Activated CD8-positive, alpha-beta T cell treated with anti-CD3 and anti-CD28 coated beads for 36 hours (primary cell): ENCODE measurements around the gene CD300C. TPM values are rescaled to one million over a fixed set of nuclear protein-coding genes. Genes with fewer than 3 reads are reported as not detected.

Source experiments
- ATAC-seq: fragments of 200-7000 bp; cut with Tn5 transposase; one replicate; pipeline ENCODE4 v1.10.0; 2021; ENCODE audit warnings: mild to moderate bottlenecking, moderate library complexity
- CTCF ChIA-PET: fragments of 350-600 bp; sonication (Branson Sonifier 250); formaldehyde crosslinking; loops from one replicate; lab custom pipeline; 2021; ENCODE audit warnings: antibody characterized with exemption; lab: Charles Lee
- POLR2A ChIA-PET: fragments of 350-600 bp; sonication (Branson Sonifier 250); formaldehyde crosslinking; loops from one replicate; lab custom pipeline; 2021; ENCODE audit warnings: antibody characterized with exemption; lab: Charles Lee
- DNase-seq: peaks from one replicate; pipeline ENCODE4 v3.0.0-alpha.2; 2020
- H3K27ac Mint-ChIP-seq: one replicate; pipeline ENCODE4 v1.8.0; 2021; ENCODE audit warnings: mild to moderate bottlenecking, mixed read lengths
- H3K27me3 Mint-ChIP-seq: one replicate; pipeline ENCODE4 v1.8.0; 2021; ENCODE audit warnings: mixed read lengths
- H3K36me3 Mint-ChIP-seq: one replicate; pipeline ENCODE4 v1.8.0; 2021; ENCODE audit warnings: low read depth, mixed read lengths
- H3K4me1 Mint-ChIP-seq: one replicate; pipeline ENCODE4 v1.8.0; 2021; ENCODE audit warnings: low read depth, mixed read lengths
- H3K4me3 Mint-ChIP-seq: one replicate; pipeline ENCODE4 v1.8.0; 2021; ENCODE audit warnings: mild to moderate bottlenecking, moderate library complexity, mixed read lengths
- H3K9me3 Mint-ChIP-seq: one replicate; pipeline ENCODE4 v1.8.0; 2021; ENCODE audit warnings: mixed read lengths
- CTCF ChIP-seq: fragments of 200-600 bp; IDR thresholded peaks from one replicate; pipeline ENCODE4 v1.8.0; 2022; ENCODE audit warnings: antibody characterized with exemption, mild to moderate bottlenecking
- intact Hi-C: fragments of 100-400 bp; cut with micrococcal nuclease; formaldehyde crosslinking; loops from one replicate; pipeline ENCODE4 v1.10.0; 2022
- total RNA-seq, 2 experiments: library from RNA; stranded (reverse); gene quantifications; one replicate each; pipeline ENCODE4 v1.2.3, GENCODE V29; 2021

Gene CD300C
- total RNA-seq, 2 experiments from 2014 or later = not detected

GRCh38 chr17:74497471-74497870, 48.4 kb downstream of the CD300C start:
- Mint-ChIP-seq H3K27me3 (no peaks in the 10 kb centered on the region), H3K36me3 (no peaks in the 10 kb centered on the region), H3K27ac (no peak overlapping the region), H3K4me1 (peaks cover 3% of the 10 kb centered on the region), H3K9me3 (no peaks in the 10 kb centered on the region), H3K4me3 (no peak overlapping the region)
- no peak for ATAC-seq
- CTCF ChIA-PET = interaction anchor here (1.4 to 4.3 kb wide), 4 partner anchors 40 to 130 kb away, joined by 3 to 26 read pairs (median 12); partner anchors contain the start of genes CD300LD and GPR142
- POLR2A ChIA-PET = no interaction called here
- no peak for DNase-seq
- no peak for TF ChIP-seq CTCF
- intact Hi-C loops = no loop called here

GRCh38 chr17:74493331-74493833, 52.5 kb downstream of the CD300C start:
- Mint-ChIP-seq H3K9me3 (no peaks in the 10 kb centered on the region), H3K27ac (no peak overlapping the region), H3K27me3 (no peaks in the 10 kb centered on the region), H3K36me3 (no peaks in the 10 kb centered on the region), H3K4me3 (no peak overlapping the region), H3K4me1 (peaks cover 3% of the 10 kb centered on the region)
- peak; percentile 96 for TF ChIP-seq CTCF
- ATAC-seq (peak; percentile 96), DNase-seq (peak; percentile 76)
- CTCF ChIA-PET = interaction anchor here (0.7 to 8.5 kb wide), 11 partner anchors 13 to 125 kb away, joined by 3 to 45 read pairs (median 6); partner anchors contain the start of genes CD300A and GPR142
- POLR2A ChIA-PET = no interaction called here
- intact Hi-C loops = loop anchor here (5.0 kb wide), 1 partner anchor 116 kb away; no protein-coding TSS in a partner anchor

- H3K36me3 Mint-ChIP-seq = no peaks in the 10 kb centered on the region
- H3K4me3 Mint-ChIP-seq = no peak overlapping the region
- ATAC-seq (no peak), DNase-seq (no peak)
- ChIA-PET POLR2A (interaction anchor here (1.8 kb wide), 1 partner anchor 123 kb away, joined by 4 read pairs; no protein-coding TSS in a partner anchor), CTCF (interaction anchor here (0.8 to 8.5 kb wide), 10 partner anchors 8 to 190 kb away, joined by 3 to 45 read pairs (median 6); partner anchors contain the start of gene GPR142)
- H3K9me3 Mint-ChIP-seq = no peaks in the 10 kb centered on the region
- no peaks in the 10 kb centered on the region for H3K27me3 Mint-ChIP-seq
- no peak for TF ChIP-seq CTCF
- peaks cover 3% of the 10 kb centered on the region for H3K4me1 Mint-ChIP-seq
- intact Hi-C loops = loop anchor here (5.0 kb wide), 1 partner anchor 114 kb away; no protein-coding TSS in a partner anchor
- no peak overlapping the region for H3K27ac Mint-ChIP-seq
Observed at GRCh38 chr17:74491626-74492025, 54.3 kb downstream of the CD300C start.

Other genes with a start within 250 kb of the CD300C start
- gene KIF19, start 219.9 kb downstream of the CD300C start, total RNA-seq = under 1 TPM; 0.11 to 0.18 TPM
- not detected for gene BTBD17, start 184.2 kb downstream of the CD300C start, total RNA-seq
- gene GPR142, start 178.6 kb downstream of the CD300C start, total RNA-seq = not detected
- 1 to 10 TPM; 1.2 to 2.0 TPM for gene GPRC5C, start 114.0 kb downstream of the CD300C start, total RNA-seq
- 1 to 10 TPM; 2.2 to 2.4 TPM for gene CD300A, start 79.5 kb downstream of the CD300C start, total RNA-seq
- gene CD300LB, start 14.6 kb downstream of the CD300C start, total RNA-seq = not detected
- not detected for gene CD300H, start 21.4 kb upstream of the CD300C start, total RNA-seq
- not detected for gene CD300LD, start 46.2 kb upstream of the CD300C start, total RNA-seq
- gene CD300E, start 77.6 kb upstream of the CD300C start, total RNA-seq = not detected
- gene CD300LF, start 166.8 kb upstream of the CD300C start, total RNA-seq = not detected
- 1 to 10 TPM; 6.6 to 6.7 TPM for gene RAB37, start 191.1 kb upstream of the CD300C start, total RNA-seq
- 100 to 1,000 TPM; 143 to 150 TPM for gene NHERF1, start 202.5 kb upstream of the CD300C start, total RNA-seq
- 10 to 100 TPM; 35.5 to 42.4 TPM for gene NAT9, start 230.2 kb upstream of the CD300C start, total RNA-seq